ENCODE measurements around the gene FAM163A. TPM values are rescaled to one million over a fixed set of nuclear protein-coding genes. Genes with fewer than 3 reads are reported as not detected.

The FAM163A gene
- total RNA-seq, 1 experiment from 2014 or later = not detected

DNA sequence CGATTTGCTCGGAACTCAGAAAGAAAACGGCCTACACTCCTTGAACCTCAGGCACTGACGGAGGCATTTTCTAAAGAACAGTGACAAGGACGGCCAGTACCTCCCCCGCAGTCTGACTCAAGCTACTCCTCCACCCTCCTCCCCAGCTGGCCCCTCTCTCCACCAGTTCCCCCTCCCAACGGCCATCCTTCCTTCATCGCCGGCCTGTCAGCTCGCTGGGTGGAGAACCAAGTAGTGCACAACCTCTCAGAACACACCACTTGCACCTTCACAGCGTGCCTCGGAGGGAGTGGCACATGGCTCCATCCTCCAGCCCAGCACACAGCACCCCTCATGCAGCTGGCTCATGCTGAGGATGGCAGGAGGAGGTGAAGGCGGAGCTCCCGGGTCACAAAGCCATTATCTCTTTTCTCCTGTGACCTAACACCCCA, 75.7 kb downstream of the FAM163A start:
- ChIA-PET CTCF (interaction anchor here (1.8 kb wide), 1 partner anchor 9 kb away, joined by 6 read pairs; no protein-coding TSS in a partner anchor), POLR2A (interaction anchor here (0.5 kb wide), 1 partner anchor 53 kb away, joined by 4 read pairs; no protein-coding TSS in a partner anchor)
- Histone ChIP-seq H3K27me3 (replicated peaks; ENCODE audit: control insufficient read depth, insufficient read depth, low read length) (no peaks in the 10 kb centered on the region), H3K36me3 (ENCODE audit: control insufficient read depth, insufficient read depth, low read length) (no peaks in the 10 kb centered on the region), H3K4me3 (ENCODE audit: low read depth, low read length) (no peak overlapping the region), H3K9me3 (no peaks in the 10 kb centered on the region), H3K4me1 (no peaks in the 10 kb centered on the region)
- Mint-ChIP-seq H3K4me3 (ENCODE audit: unreplicated experiment) (no peak overlapping the region), H3K27ac (ENCODE audit: unreplicated experiment) (no peak overlapping the region), H3K4me1 (ENCODE audit: low read depth, unreplicated experiment) (peaks cover 24% of the 10 kb centered on the region), H3K9me3 (ENCODE audit: unreplicated experiment) (no peaks in the 10 kb centered on the region), H3K27me3 (ENCODE audit: insufficient read depth, unreplicated experiment) (no peaks in the 10 kb centered on the region), H3K36me3 (ENCODE audit: insufficient read depth, unreplicated experiment) (no peaks in the 10 kb centered on the region)
- TF ChIP-seq CTCF (IDR thresholded peaks at IDR 0.05; ENCODE audit: insufficient read depth in 1 of 2, low read depth in 1 of 2, low read length in 1 of 2, severe bottlenecking in 1 of 2, unreplicated experiment in 1 of 2) = no peak
- BruUV-seq (replicated peaks) = no TSS peak
- intact Hi-C loops (cut with micrococcal nuclease; ENCODE audit: unreplicated experiment) = loop anchor here (10.0 kb wide), 1 partner anchor 564 kb away; no protein-coding TSS in a partner anchor
- no peak for DNase-seq

DNA sequence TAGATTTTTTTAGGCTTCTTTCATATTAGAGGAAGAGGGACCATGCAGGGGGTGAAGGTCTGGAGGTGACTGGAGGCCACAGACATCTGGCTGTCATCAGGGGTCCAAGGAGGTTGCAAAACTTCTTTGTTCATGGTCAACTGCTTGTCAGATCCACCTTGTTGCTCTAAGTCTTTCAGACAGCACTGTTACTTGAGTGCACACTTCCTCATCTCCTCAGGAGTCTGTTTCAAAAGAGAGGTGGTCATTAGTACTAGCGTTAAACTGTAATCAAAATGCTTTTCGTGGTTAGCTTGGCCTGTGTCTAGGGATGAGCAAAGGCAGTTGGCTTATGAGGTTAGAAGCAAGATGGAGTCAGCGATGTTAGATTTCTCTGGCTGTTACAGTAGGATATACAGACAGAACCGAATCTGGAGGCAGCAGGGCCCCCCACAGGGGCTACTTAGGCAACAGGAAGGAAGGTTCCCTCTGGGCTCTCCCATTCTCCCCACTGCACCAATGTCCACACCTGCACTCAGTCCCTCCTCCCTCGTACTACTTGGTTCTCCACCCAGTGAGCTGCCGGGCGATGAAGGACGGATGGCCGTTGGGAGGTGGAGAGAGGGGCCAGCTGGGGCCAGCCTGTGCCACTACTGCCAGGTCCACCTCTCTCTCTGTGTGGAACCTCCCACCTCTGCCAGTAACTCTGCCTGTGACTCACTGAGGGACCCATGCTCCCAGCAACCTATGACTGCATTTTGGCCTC, 77.3 kb downstream of the FAM163A start:
- no peaks in the 10 kb centered on the region for H3K36me3 ChIP-seq (ENCODE audit: control insufficient read depth, insufficient read depth, low read length)
- BruUV-seq (replicated peaks) = no TSS peak
- H3K4me3 ChIP-seq (ENCODE audit: low read depth, low read length) = no peak overlapping the region
- no peak for TF ChIP-seq CTCF (IDR thresholded peaks at IDR 0.05; ENCODE audit: insufficient read depth in 1 of 2, low read depth in 1 of 2, low read length in 1 of 2, severe bottlenecking in 1 of 2, unreplicated experiment in 1 of 2)
- no peaks in the 10 kb centered on the region for H3K27me3 ChIP-seq (replicated peaks; ENCODE audit: control insufficient read depth, insufficient read depth, low read length)
- H3K4me3 Mint-ChIP-seq (ENCODE audit: unreplicated experiment) = no peak overlapping the region
- H3K27ac Mint-ChIP-seq (ENCODE audit: unreplicated experiment) = no peak overlapping the region
- CTCF ChIA-PET = interaction anchor here (1.2 kb wide), 1 partner anchor 10 kb away, joined by 3 read pairs; no protein-coding TSS in a partner anchor
- POLR2A ChIA-PET = no interaction called here
- DNase-seq = no peak
- H3K4me1 ChIP-seq = no peaks in the 10 kb centered on the region
- H3K9me3 ChIP-seq = no peaks in the 10 kb centered on the region
- H3K9me3 Mint-ChIP-seq (ENCODE audit: unreplicated experiment) = no peaks in the 10 kb centered on the region
- intact Hi-C loops (cut with micrococcal nuclease; ENCODE audit: unreplicated experiment) = no loop called here
- H3K4me1 Mint-ChIP-seq (ENCODE audit: low read depth, unreplicated experiment) = peaks cover 15% of the 10 kb centered on the region
- H3K27me3 Mint-ChIP-seq (ENCODE audit: insufficient read depth, unreplicated experiment) = no peaks in the 10 kb centered on the region
- H3K36me3 Mint-ChIP-seq (ENCODE audit: insufficient read depth, unreplicated experiment) = no peaks in the 10 kb centered on the region

DNA sequence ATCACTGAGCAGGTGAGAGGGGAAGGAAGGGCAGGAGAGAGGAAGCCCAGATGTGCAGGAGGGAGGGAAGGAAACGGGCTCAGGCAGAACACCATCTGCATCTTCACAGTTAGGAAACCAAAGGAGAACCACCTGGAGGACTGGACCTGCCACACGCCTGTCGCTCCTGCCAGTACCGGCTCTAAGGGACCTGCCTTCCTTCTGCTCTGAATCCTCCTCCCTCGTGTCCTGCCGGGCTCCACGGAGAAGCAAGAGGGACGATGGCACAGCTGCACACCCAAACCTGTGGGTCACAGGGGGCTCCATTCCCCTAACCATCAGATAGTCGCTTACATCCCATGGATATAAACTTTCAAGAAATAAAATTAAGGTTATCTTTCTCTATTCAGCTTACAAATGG, 78.4 kb downstream of the FAM163A start:
- Mint-ChIP-seq H3K36me3 (ENCODE audit: insufficient read depth, unreplicated experiment) (no peaks in the 10 kb centered on the region), H3K9me3 (ENCODE audit: unreplicated experiment) (no peaks in the 10 kb centered on the region), H3K27me3 (ENCODE audit: insufficient read depth, unreplicated experiment) (no peaks in the 10 kb centered on the region), H3K27ac (ENCODE audit: unreplicated experiment) (no peak overlapping the region), H3K4me3 (ENCODE audit: unreplicated experiment) (no peak overlapping the region), H3K4me1 (ENCODE audit: low read depth, unreplicated experiment) (peaks cover 10% of the 10 kb centered on the region)
- BruUV-seq (replicated peaks) = no TSS peak
- ChIA-PET POLR2A (no interaction called here), CTCF (interaction anchor here (1.2 kb wide), 1 partner anchor 11 kb away, joined by 3 read pairs; no protein-coding TSS in a partner anchor)
- Histone ChIP-seq H3K36me3 (ENCODE audit: control insufficient read depth, insufficient read depth, low read length) (no peaks in the 10 kb centered on the region), H3K27me3 (replicated peaks; ENCODE audit: control insufficient read depth, insufficient read depth, low read length) (no peaks in the 10 kb centered on the region), H3K4me3 (ENCODE audit: low read depth, low read length) (no peak overlapping the region), H3K4me1 (no peaks in the 10 kb centered on the region), H3K9me3 (no peaks in the 10 kb centered on the region)
- DNase-seq = no peak
- TF ChIP-seq CTCF (IDR thresholded peaks at IDR 0.05; ENCODE audit: insufficient read depth in 1 of 2, low read depth in 1 of 2, low read length in 1 of 2, severe bottlenecking in 1 of 2, unreplicated experiment in 1 of 2) = no peak
- intact Hi-C loops (cut with micrococcal nuclease; ENCODE audit: unreplicated experiment) = no loop called here
